ENCODE results near the gene GET4. TPM values are rescaled to one million over a fixed set of nuclear protein-coding genes. Genes with fewer than 3 reads are reported as not detected.

GET4 gene
- total and polyA plus RNA-seq, 2 of the 13 experiments (the other 11 are each of a cell fraction or from before 2014, with no cell fraction given), result 28.2 to 35.2 TPM

DNA sequence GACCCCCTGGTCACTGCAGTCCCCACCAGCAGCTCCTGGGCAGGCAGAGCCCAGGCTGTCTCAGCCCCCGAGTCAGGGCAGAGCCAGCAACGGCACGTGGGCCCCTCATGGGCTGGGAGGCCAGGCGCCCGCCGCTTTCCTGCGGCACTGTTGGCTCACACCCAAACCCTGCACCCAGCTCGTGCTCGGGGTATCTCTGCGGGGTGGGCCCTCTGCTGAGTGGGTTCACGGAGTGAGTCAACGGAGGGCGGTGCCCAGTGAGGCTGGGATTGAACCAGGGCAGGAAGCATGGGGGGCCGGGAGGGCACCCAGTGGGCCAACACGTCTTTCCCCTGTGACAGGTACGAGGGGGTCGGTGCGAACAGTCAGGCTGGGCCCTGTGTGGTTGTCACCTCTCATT is 49.2 kb downstream of the GET4 start:
- Histone ChIP-seq H3K4me1 (ENCODE audit: insufficient read depth, low read length) (peaks cover 65% of the 10 kb centered on the region), H3K27me3 (ENCODE audit: control insufficient read depth in 1 of 2, insufficient read depth in 2 of 2, low read length in 2 of 2) (no peaks in the 10 kb centered on the region), H2AFZ (ENCODE audit: low read length) (no peak overlapping the region), H3K4me2 (ENCODE audit: low read depth, low read length) (0 out of 2 replicates have a peak overlapping the region, but pooled peaks have one; percentile 90), H3K4me3 (replicated peaks in 1 of 3; ENCODE audit: insufficient read depth in 1 of 3, low read depth in 2 of 3, low read length in 3 of 3) (0 out of 6 replicates have a peak overlapping the region, but pooled peaks of 1 of the 3 experiments have one; percentile 72), H3K9ac (ENCODE audit: insufficient read depth, low read depth, low read length) (no peak overlapping the region), H3K79me2 (ENCODE audit: insufficient read depth, low read length) (no peaks in the 10 kb centered on the region), H3K36me3 (replicated peaks in 1 of 2; ENCODE audit: control insufficient read depth in 1 of 2, insufficient read depth in 2 of 2, low read length in 2 of 2) (no peaks in the 10 kb centered on the region), H4K20me1 (ENCODE audit: insufficient read depth, low read length) (no peaks in the 10 kb centered on the region), H3K9me3 (ENCODE audit: low read length) (no peaks in the 10 kb centered on the region), H3K27ac (ENCODE audit: extremely low read length, insufficient read depth, low read length) (no peak overlapping the region)
- ATAC-seq (no peak), FAIRE-seq (no peak), DNase-seq (ENCODE audit: low spot score) (no peak)
- in situ Hi-C loops (cut with HindIII; ENCODE audit: extremely low pct_ligation_motif_present, low pct_unique_long_range_greater_than_20kb), result no loop called here
- intact Hi-C loops (cut with micrococcal nuclease; ENCODE audit: unreplicated experiment), result no loop called here
- CTCF ChIA-PET (ENCODE audit: low intra/inter-chr PET ratio, low total read pairs), result no interaction called here
- no TSS peak for BruUV-seq (replicated peaks)
- 86% methylated on average over 12 of the region's 18 CpGs for WGBS (ENCODE audit: low lambda C conversion rate)
- POLR2A ChIA-PET, result interaction anchor here (1.0 to 4.2 kb wide), 6 partner anchors 13 to 57 kb away, joined by 4 to 28 read pairs (median 16); partner anchors contain the start of genes ADAP1 and CYP2W1
- TF ChIP-seq, protein P1, sequence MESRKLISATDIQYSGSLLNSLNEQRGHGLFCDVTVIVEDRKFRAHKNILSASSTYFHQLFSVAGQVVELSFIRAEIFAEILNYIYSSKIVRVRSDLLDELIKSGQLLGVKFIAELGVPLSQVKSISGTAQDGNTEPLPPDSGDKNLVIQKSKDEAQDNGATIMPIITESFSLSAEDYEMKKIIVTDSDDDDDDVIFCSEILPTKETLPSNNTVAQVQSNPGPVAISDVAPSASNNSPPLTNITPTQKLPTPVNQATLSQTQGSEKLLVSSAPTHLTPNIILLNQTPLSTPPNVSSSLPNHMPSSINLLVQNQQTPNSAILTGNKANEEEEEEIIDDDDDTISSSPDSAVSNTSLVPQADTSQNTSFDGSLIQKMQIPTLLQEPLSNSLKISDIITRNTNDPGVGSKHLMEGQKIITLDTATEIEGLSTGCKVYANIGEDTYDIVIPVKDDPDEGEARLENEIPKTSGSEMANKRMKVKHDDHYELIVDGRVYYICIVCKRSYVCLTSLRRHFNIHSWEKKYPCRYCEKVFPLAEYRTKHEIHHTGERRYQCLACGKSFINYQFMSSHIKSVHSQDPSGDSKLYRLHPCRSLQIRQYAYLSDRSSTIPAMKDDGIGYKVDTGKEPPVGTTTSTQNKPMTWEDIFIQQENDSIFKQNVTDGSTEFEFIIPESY (CRISPR knock-in tag; IDR thresholded peaks at IDR 0.05), result peak; percentile 63; the same call in 1 of the 2 replicates
- TF ChIP-seq HNRNPL (IDR thresholded peaks at IDR 0.05; ENCODE audit: low read depth, low read length) (peak; percentile 75; the same call in 1 of the 2 replicates), AGO2 (optimal IDR thresholded peaks at IDR 0.05; ENCODE audit: low read depth, low read length) (peak; percentile 64), CHD4 (IDR thresholded peaks at IDR 0.05; ENCODE audit: borderline replicate concordance, low read length) (no peak)

All from HepG2 (cell line).